Activated CD4-positive, alpha-beta T cell treated with anti-CD3 and anti-CD28 coated beads, Interleukin-2, amount 10 ng/mL, durations not matched to agents 24 days and 14 days (primary cell): ENCODE measurements around the gene TAF8. TPM values are rescaled to one million over a fixed set of nuclear protein-coding genes. Genes with fewer than 3 reads are reported as not detected.

Experiments used
- DNase-seq: peaks from one replicate; pipeline ENCODE4 v3.0.0; 2022
- H3K27ac Mint-ChIP-seq: one replicate; pipeline ENCODE4 v1.8.0; 2022; ENCODE audit warnings: mild to moderate bottlenecking, mixed read lengths
- H3K27me3 Mint-ChIP-seq: one replicate; pipeline ENCODE4 v1.8.0; 2022; ENCODE audit warnings: mixed read lengths
- H3K36me3 Mint-ChIP-seq: one replicate; pipeline ENCODE4 v1.8.0; 2022; ENCODE audit warnings: low read depth, mild to moderate bottlenecking, mixed read lengths
- H3K4me1 Mint-ChIP-seq: one replicate; pipeline ENCODE4 v1.8.0; 2021; ENCODE audit warnings: mixed read lengths
- H3K4me3 Mint-ChIP-seq: one replicate; pipeline ENCODE4 v1.8.0; 2022; ENCODE audit warnings: mild to moderate bottlenecking, moderate library complexity, mixed read lengths
- H3K9me3 Mint-ChIP-seq: one replicate; pipeline ENCODE4 v1.8.0; 2021; ENCODE audit warnings: mixed read lengths
- intact Hi-C: fragments of 100-400 bp; cut with micrococcal nuclease; formaldehyde crosslinking; loops from one replicate; pipeline ENCODE4 v1.15.1; 2023
- total RNA-seq: library from RNA; stranded (reverse); gene quantifications from 2 replicates; pipeline ENCODE4 v1.2.3, GENCODE V29; 2022

Gene TAF8
- total RNA-seq, 1 donor from 2014 or later, result 38.7 TPM

DNA sequence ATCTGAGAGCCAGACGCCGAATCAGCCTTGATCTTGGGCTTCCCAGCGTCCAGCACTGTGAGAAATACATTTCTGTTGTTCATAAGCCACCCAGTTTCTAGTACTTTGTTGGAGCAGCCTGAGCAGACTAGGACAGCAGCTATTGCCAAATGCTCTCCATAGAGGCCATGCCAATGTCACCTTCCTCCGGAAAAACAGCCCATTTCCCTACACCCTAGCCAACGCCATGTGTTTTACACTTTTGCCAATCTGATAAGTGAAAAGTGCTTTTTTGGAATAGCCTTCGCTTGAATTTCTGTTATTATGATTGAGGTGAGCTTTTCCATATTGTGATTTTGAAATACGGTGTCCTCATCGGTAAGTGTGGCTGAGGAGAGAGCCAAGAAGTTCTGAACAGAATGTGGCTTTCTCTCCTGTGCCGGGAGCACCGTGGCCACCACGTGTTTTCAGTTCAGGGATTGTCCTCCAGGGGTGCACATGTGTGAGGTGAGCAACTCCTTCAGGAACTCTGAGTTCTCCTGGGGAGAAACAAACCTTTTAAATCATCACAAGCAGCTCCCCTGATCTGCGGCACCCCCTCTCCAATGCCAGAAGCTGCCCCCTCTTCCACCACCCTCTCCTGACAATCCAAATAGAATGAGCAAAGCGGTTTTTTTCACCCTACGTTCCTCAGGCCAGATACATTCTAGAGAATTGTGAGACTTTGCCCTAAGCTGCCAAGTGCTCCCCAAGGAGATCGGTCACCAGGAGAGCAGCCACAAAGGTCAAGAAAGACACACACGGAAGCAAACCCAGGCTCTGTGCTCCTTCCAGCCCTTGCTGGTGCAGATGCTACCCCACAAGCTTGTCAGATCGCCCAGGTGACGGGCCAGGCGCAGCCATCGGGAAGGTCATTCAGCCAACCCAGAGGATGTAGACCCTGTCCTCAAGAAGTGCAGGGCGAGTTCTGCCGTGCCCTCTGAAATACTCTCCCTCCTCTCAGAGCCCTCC, 36.0 kb downstream of the TAF8 start:
- peaks cover 10% of the 10 kb centered on the region for H3K36me3 Mint-ChIP-seq
- H3K4me1 Mint-ChIP-seq, result peaks cover 1% of the 10 kb centered on the region
- no peak overlapping the region for H3K4me3 Mint-ChIP-seq
- DNase-seq, result no peak
- H3K27ac Mint-ChIP-seq, result no peak overlapping the region
- H3K27me3 Mint-ChIP-seq, result no peaks in the 10 kb centered on the region
- intact Hi-C loops, result no loop called here
- H3K9me3 Mint-ChIP-seq, result no peaks in the 10 kb centered on the region

DNA sequence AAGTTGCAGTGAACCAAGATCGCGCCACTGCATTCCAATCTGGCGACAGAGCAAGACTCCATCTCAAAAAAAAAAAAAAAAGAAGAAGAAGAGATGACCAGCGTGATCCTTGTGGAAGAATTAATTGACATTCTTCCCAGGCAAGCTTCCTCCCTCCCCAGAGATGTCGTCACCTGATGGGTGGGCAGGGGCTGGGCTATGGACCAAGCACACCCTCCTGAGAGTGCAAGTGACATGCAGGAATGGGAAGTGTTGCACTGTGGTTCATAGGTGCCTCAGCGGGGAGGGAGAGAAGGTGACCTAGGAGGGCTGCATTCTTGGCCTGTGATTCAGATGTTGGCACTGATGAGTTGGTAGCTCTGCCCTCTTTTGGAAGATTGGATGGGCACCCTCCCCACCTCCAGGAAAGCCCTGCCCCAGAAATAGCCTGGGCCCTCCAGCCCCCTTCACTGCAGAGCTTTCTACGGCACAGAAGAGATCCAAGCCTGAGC, 37.8 kb downstream of the TAF8 start:
- no peak overlapping the region for H3K4me3 Mint-ChIP-seq
- no peak overlapping the region for H3K27ac Mint-ChIP-seq
- DNase-seq, result no peak
- no peaks in the 10 kb centered on the region for H3K9me3 Mint-ChIP-seq
- peaks cover 1% of the 10 kb centered on the region for H3K4me1 Mint-ChIP-seq
- peaks cover 3% of the 10 kb centered on the region for H3K36me3 Mint-ChIP-seq
- no peaks in the 10 kb centered on the region for H3K27me3 Mint-ChIP-seq
- intact Hi-C loops, result no loop called here

DNA sequence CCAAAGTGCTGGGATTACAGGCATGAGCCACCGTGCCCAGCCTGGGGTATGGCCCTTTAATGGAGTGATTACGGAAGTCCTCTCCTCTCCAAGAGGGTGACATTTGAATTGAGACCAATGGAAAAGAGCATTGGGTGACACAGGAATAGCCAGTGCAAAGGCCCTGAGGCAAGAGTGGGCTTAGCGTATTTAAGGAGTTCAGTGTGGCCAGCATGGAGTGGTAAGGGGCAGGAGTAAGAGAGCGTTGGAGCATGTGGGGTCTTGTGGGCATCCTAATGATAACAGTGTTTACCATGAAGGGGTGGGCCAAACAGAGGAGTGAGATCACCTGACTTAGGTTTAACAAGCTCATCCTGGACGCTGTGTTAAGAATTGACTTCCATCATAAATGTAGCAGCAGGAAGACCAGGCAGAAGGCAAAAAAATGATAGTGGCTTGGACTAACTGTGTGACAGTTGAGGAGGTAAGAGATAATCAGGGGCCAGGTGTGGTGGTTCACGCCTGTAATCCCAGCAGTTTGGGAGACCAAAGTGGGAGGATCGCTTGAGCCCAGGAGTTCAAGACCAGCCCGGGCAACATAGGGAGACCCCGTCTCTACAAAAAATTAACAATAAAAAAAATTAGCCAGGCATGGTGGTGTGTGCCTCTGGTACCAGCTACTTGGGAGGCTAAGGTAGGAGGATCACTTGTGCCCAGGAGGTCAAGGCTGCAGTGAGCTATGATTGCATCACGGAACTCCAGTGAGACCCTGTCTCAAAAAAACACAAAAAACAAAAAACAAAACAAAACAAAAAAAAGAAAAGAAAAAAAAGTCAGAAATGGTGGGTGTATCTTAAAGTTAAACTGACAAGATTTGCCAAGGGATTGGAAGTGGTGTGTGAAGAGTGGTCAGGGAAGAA, 40.7 kb downstream of the TAF8 start:
- Mint-ChIP-seq H3K36me3 (peaks cover 3% of the 10 kb centered on the region), H3K4me1 (no peaks in the 10 kb centered on the region), H3K27ac (no peak overlapping the region), H3K9me3 (no peaks in the 10 kb centered on the region), H3K4me3 (no peak overlapping the region), H3K27me3 (no peaks in the 10 kb centered on the region)
- intact Hi-C loops, result no loop called here
- DNase-seq, result no peak

DNA sequence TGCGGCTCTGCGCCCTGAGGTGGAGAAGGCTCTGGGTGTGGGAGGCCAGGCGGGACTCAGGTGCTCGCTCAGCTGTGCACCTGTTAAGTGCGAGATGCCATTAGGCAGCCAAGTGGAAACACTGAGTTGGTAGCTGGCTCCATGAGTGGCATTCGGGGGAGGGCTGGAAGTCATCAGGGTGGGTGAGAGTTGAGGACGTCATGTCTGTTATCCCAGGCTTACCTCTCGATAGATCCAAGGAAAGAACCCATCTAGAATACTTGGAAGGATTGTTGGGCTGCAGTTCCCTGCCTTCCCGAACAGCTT, 41.3 kb downstream of the TAF8 start:
- no peak for DNase-seq
- Mint-ChIP-seq H3K9me3 (no peaks in the 10 kb centered on the region), H3K27ac (no peak overlapping the region), H3K4me3 (no peak overlapping the region), H3K36me3 (peaks cover under 1% of the 10 kb centered on the region), H3K4me1 (peaks cover 2% of the 10 kb centered on the region), H3K27me3 (no peaks in the 10 kb centered on the region)
- intact Hi-C loops, result no loop called here

DNA sequence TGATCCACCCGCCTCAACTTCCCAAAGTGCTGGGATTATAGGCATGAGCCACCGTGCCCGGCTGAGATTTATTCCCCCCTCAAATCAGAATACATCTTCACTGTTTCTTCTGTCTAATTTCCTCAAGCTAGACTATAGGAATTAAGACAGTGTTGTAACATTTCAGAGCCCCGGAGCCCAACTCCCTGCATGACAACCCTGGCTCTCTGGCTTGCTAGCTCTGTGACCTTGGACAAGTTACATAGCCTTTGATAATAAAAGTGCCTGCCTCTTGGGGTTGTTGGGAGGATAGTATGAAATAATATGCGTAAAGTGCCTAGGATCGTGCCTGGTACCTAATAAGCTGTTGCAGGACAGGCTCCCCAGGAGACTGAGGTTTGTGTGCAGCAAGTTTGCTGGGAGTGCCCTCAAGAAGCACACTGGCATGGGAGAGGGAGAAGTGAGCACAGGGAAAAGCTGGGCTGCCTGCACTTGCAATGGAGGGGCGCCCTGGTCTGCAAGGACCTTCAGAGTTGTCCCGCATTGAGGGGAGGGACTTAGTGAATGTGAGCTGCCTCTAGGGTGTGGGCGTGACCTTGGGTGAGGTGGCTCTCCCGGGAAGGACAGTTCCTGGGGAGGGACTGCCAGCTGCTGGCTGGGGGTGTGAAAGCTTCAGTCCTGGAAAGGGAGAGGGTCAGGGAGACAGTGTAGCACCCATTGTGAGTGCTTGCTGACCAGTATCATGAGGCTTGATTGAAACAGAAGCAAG, 43.4 kb downstream of the TAF8 start:
- Mint-ChIP-seq H3K4me1 (peaks cover 8% of the 10 kb centered on the region), H3K9me3 (no peaks in the 10 kb centered on the region), H3K4me3 (no peak overlapping the region), H3K27ac (no peak overlapping the region), H3K36me3 (no peaks in the 10 kb centered on the region), H3K27me3 (no peaks in the 10 kb centered on the region)
- intact Hi-C loops, result no loop called here
- DNase-seq, result no peak

DNA sequence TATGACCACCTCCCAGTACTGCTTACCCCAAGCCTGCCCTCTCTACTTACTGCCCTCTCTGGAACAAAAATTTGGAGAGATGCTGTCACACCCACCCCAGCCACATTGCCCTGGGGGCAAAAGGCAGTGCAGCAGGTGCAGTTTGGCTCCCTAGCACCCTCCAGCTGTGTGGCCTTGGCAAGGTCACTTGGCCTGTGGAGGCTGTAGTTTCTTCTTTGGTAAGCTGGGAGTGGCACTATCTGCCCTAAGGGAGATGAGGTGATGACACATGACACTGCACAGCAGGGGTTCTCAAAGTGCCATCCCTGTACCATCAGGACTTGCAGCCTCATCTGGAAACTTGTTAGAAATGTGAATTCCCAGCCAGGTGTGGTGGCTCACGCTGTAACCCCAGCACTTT, 44.8 kb downstream of the TAF8 start:
- H3K9me3 Mint-ChIP-seq, result no peaks in the 10 kb centered on the region

DNA sequence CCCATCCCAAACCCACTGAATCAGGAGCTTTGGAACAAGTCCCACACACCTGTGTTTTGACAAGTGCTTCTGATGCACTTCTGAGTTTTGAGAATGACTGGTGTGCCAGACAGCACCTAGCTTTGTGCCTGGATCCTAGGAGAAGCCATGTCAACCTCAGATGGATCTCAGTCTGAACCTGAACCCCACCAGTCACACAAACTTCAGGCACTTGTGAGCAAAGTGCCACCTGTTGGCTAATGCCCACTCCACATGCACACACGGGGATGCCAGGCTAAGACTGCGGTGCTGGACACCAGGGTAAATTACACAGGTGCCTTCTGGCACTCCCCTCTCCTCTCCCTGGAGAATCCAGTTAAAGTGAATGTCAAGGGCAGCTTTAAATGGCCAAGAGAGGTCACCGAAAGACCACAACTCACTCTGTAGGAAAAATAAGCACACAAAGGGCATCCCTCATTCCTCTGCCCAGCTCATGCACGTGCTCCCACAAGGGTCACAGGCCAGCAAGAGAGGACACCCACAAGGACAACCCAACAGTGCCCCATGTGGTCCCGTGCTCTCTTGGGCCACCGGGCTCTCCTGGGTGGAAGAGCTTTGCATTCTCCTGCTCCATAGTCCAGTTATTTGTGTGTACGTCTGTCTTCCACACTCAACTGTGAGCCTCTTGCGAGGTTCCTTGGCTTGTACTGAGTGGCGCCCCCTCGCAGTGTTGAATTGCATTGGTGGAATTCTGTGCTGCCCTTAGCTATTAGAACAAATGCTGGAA, 45.6 kb downstream of the TAF8 start:
- no peak overlapping the region for H3K4me3 Mint-ChIP-seq

More for the DNA sequence above, 44.8 kb downstream of the TAF8 start:
- Mint-ChIP-seq H3K36me3 (no peaks in the 10 kb centered on the region), H3K27ac (no peak overlapping the region), H3K4me3 (no peak overlapping the region), H3K4me1 (peaks cover 15% of the 10 kb centered on the region), H3K27me3 (no peaks in the 10 kb centered on the region)
- no peak for DNase-seq
- intact Hi-C loops, result no loop called here

DNA sequence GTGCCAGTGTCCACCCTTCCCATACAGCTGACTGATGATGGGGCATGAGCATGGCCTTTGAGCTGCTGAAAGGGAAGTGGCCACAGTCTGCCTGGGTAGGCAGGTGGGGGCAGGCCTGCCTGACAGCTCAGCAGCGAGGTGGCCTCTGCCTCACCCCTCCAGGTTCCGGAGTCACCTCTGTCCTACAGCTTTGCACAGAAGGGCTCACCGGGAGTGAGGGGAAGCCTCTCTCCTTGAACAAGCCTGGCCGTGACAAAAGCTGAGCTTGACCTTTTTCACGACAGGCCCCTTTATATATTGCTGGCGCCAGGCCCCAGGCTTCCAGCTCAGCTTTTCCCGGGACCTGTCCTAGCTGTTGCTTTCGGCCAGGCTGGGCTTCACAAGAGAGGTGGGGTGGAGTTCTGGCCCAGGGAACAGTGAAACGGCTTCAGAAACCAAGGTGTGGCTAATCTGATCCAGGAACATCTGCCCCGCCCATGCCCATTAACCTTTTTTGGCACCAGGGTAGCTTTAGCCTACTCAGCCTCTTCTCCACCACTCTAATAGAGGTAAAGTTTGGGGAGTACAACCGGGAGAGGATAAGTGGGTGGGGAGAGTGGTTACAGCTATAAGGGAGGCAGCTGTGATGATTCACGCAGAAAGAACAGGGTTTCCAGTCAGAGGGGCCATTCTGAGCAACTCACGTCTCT, 49.2 kb downstream of the TAF8 start:
- DNase-seq, result peak; percentile 65
- H3K4me3 Mint-ChIP-seq, result peak overlapping the region; percentile 61
- intact Hi-C loops, result loop anchor here (2.0 kb wide), 1 partner anchor 51 kb away; no protein-coding TSS in a partner anchor
- peak overlapping the region; percentile 86 for H3K27ac Mint-ChIP-seq
- peaks cover 37% of the 10 kb centered on the region for H3K4me1 Mint-ChIP-seq
- H3K36me3 Mint-ChIP-seq, result no peaks in the 10 kb centered on the region
- H3K9me3 Mint-ChIP-seq, result no peaks in the 10 kb centered on the region
- H3K27me3 Mint-ChIP-seq, result no peaks in the 10 kb centered on the region

More for the DNA sequence above, 45.6 kb downstream of the TAF8 start:
- intact Hi-C loops, result no loop called here
- Mint-ChIP-seq H3K36me3 (no peaks in the 10 kb centered on the region), H3K27me3 (no peaks in the 10 kb centered on the region), H3K27ac (no peak overlapping the region), H3K4me1 (peaks cover 21% of the 10 kb centered on the region), H3K9me3 (no peaks in the 10 kb centered on the region)
- DNase-seq, result no peak

DNA sequence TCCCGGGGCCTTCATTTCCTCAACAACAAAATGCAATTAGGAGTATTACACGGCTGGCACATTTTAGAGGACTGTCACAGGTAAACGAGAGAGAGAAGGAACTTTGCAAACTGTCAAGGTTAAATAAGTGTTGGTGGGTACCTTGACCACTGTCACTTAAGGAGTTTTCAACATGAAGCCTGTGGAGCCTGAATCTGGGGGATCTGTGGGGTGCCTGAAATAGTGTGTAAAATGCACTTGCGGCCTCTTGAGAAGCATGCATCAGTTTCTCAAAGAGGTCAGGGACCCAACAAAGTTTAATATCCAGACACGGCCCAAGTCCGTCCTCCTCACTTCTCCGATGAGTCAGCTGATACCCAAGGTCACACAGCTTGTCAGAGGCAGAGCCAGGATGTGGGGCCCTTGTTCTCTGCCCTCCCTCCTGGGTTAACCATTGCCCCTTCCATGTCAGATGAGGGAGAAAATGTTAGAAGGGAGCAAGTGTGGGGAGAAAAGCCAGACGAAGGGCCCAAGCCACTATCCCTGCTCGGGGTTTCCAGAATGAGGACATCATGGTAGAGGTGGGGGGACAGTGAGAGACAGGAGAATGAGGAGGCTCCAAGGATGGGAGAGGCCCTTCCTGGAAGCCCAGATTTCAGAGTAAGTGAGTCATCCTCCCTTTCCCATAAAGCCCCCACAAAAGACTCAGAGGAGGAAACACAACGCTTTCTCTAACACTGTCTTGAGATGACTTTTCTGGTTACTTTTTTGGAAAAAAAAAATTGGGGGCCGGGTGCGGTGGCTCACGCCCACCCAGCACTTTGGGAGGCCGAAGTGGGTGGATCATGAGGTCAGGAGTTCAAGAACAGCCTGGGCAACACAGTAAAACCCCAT, 49.9 kb downstream of the TAF8 start:
- peak; percentile 66 for DNase-seq
- Mint-ChIP-seq H3K4me3 (peak overlapping the region; percentile 61), H3K4me1 (peaks cover 37% of the 10 kb centered on the region), H3K27me3 (no peaks in the 10 kb centered on the region), H3K36me3 (no peaks in the 10 kb centered on the region), H3K9me3 (no peaks in the 10 kb centered on the region), H3K27ac (peak overlapping the region; percentile 86)
- intact Hi-C loops, result loop anchor here (2.0 kb wide), 1 partner anchor 51 kb away; no protein-coding TSS in a partner anchor

DNA sequence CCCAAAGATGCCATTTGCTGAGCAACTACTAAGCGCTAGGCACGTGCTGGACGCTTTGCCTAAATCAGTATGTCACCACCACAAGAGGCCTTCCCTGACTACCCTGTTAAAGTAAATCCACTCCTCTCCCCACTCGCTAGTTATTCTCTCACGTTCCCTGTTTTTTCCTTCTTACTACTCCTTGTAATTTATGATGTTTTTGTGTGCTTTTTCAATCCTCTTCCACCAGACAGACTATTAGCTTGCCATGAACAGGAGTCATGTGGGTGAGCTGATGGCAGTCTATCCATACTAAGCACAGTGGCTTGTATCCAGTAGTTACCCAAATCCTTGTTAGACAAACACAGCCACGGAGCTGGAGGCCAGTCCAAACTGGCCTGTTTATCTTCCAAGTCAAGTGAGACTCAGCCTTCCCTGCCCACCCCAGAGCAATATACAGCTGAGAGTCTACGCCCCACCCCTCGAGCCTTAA, 50.9 kb downstream of the TAF8 start:
- DNase-seq, result no peak
- Mint-ChIP-seq H3K4me1 (peaks cover 39% of the 10 kb centered on the region), H3K36me3 (no peaks in the 10 kb centered on the region), H3K27ac (peak overlapping the region; percentile 72), H3K4me3 (peak overlapping the region; percentile 6), H3K9me3 (no peaks in the 10 kb centered on the region), H3K27me3 (no peaks in the 10 kb centered on the region)
- intact Hi-C loops, result loop anchor here (2.0 kb wide), 1 partner anchor 52 kb away; no protein-coding TSS in a partner anchor

DNA sequence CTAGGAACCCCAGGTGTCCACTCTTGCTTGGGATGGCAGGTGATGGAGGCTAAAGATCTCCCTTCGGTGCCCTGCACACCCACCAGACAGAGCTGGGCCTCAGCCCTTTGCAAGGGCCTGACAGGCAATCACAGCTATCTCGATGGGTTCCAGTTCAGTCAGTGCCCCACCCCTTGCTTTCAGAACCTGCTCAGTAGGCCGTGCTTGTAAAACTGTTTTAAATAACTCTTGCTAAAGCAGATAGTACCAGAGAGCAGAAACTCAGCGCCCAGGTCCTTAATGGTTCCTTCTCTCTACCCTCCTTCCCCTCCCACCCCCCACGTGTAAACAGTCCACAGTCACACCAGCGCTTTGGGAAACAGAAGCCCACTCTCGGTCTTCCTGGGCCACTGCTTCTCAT, 52.9 kb downstream of the TAF8 start:
- H3K9me3 Mint-ChIP-seq, result no peaks in the 10 kb centered on the region
- peaks cover 37% of the 10 kb centered on the region for H3K4me1 Mint-ChIP-seq
- no peaks in the 10 kb centered on the region for H3K36me3 Mint-ChIP-seq
- H3K4me3 Mint-ChIP-seq, result peak overlapping the region; percentile 78
- no peak for DNase-seq
- H3K27ac Mint-ChIP-seq, result peak overlapping the region; percentile 78
- peaks cover 3% of the 10 kb centered on the region for H3K27me3 Mint-ChIP-seq
- intact Hi-C loops, result no loop called here
